Endothelial cell of umbilical vein (primary cell): Measurements from ENCODE around the gene NR6A1. TPM values are rescaled to one million over a fixed set of nuclear protein-coding genes. Genes with fewer than 3 reads are reported as not detected.

Experiments
- BruUV-seq: library from RNA; stranded (reverse); fragments of 400-500 nt; replicated peaks from 2 replicates; lab custom pipeline; 2021; lab: Mats Ljungman, UMichigan
- CTCF ChIA-PET: fragments of 300-600, 350-600 bp; sonication (Branson Sonifier 250); formaldehyde crosslinking; loops from one replicate; lab custom pipeline; 2021; ENCODE audit warnings: antibody characterized with exemption, inconsistent platforms; lab: Charles Lee
- POLR2A ChIA-PET: fragments of 300-600, 350-600 bp; sonication (Branson Sonifier 250); formaldehyde crosslinking; loops from one replicate; lab custom pipeline; 2021; ENCODE audit warnings: antibody characterized with exemption, inconsistent platforms; lab: Charles Lee
- DNase-seq: peaks from one replicate; pipeline ENCODE4 v3.0.0-alpha.2; 2011; ENCODE audit warnings: low read depth, low spot score
- FAIRE-seq: peaks from 2 replicates; lab custom pipeline; 2011; peaks lifted over from hg19 to GRCh38; lab: Jason Lieb, UNC
- H2AFZ ChIP-seq: 2 replicates; pipeline ENCODE4 v1.6.0; 2012; ENCODE audit warnings: low read depth, low read length, control low read depth, inconsistent platforms
- H3K27ac ChIP-seq: 2 replicates; pipeline ENCODE4 v1.5.1; 2011; ENCODE audit warnings: low read depth, mild to moderate bottlenecking, control low read depth, low read length, moderate library complexity; ENCODE audit not compliant: insufficient read depth
- H3K27me3 ChIP-seq, 2 experiments: 2 replicates each; pipeline versions ENCODE4 v1.6.0 to v1.6.1; 2011; ENCODE audit warnings: low read length in 2 of 2, mixed read lengths in 1 of 2; ENCODE audit not compliant: control insufficient read depth in 2 of 2, insufficient read depth in 2 of 2
- H3K36me3 ChIP-seq, 2 experiments: 2 replicates in 1 of 2; 3 replicates in 1 of 2; pipeline ENCODE4 v1.5.1; 2011; ENCODE audit warnings: low read length in 2 of 2, mild to moderate bottlenecking in 1 of 2, moderate library complexity in 1 of 2; ENCODE audit not compliant: control insufficient read depth in 2 of 2, insufficient read depth in 2 of 2; ENCODE audit errors: extremely low read depth in 1 of 2
- H3K4me1 ChIP-seq: 3 replicates; pipeline ENCODE4 v1.5.1; 2011; ENCODE audit warnings: mild to moderate bottlenecking, low read length; ENCODE audit not compliant: control insufficient read depth, insufficient read depth; ENCODE audit errors: extremely low read depth
- H3K4me2 ChIP-seq: 2 replicates; pipeline ENCODE4 v1.6.1; 2011; ENCODE audit warnings: low read length, control low read depth, mixed read lengths; ENCODE audit not compliant: insufficient read depth
- H3K4me3 ChIP-seq, 3 experiments: fragments of 200-600 bp in 1 of 3; sonication (generic), shearing (Covaris generic) in 1 of 3; replicated peaks in 1 of 3; 2 replicates each; pipeline ENCODE4 v1.5.1; 2011 to 2016; ENCODE audit warnings: control low read depth in 3 of 3, low read length in 3 of 3, mild to moderate bottlenecking in 2 of 3, inconsistent platforms in 1 of 3, low read depth in 1 of 3, moderate library complexity in 1 of 3; ENCODE audit not compliant: insufficient read depth in 1 of 3
- H3K79me2 ChIP-seq: 2 replicates; pipeline ENCODE4 v1.6.0; 2012; ENCODE audit warnings: low read length, inconsistent platforms; ENCODE audit not compliant: control insufficient read depth, insufficient read depth
- H3K9ac ChIP-seq: replicated peaks from 2 replicates; pipeline ENCODE3; 2011; ENCODE audit warnings: low read length, control low read depth; ENCODE audit not compliant: insufficient read depth; ENCODE audit errors: extremely low read depth
- H3K9me1 ChIP-seq: replicated peaks from 3 replicates; pipeline ENCODE4 v1.6.0; 2011; ENCODE audit warnings: mild to moderate bottlenecking, low read length; ENCODE audit not compliant: control insufficient read depth, insufficient read depth; ENCODE audit errors: extremely low read depth
- H3K9me3 ChIP-seq: replicated peaks from 2 replicates; pipeline ENCODE4 v1.5.1; 2012; ENCODE audit warnings: low read length, inconsistent platforms; ENCODE audit not compliant: control insufficient read depth, insufficient read depth
- H4K20me1 ChIP-seq: replicated peaks from 2 replicates; pipeline ENCODE3; 2011; ENCODE audit warnings: mild to moderate bottlenecking, low read length; ENCODE audit not compliant: control insufficient read depth, insufficient read depth; ENCODE audit errors: extremely low read depth
- EZH2 ChIP-seq: IDR thresholded peaks from 2 replicates; pipeline ENCODE4 v1.6.1; 2012; ENCODE audit warnings: borderline replicate concordance, low read depth, mild to moderate bottlenecking, moderate library complexity, low read length, inconsistent platforms; ENCODE audit not compliant: severe bottlenecking
- FOS ChIP-seq: IDR thresholded peaks from 2 replicates; pipeline ENCODE4 v1.6.1; 2011; ENCODE audit warnings: mild to moderate bottlenecking, low read length, moderate library complexity, borderline replicate concordance; ENCODE audit not compliant: insufficient read depth
- GATA2 ChIP-seq: IDR thresholded peaks from 2 replicates; pipeline ENCODE4 v1.7.0; 2011; ENCODE audit warnings: low read depth, mild to moderate bottlenecking, moderate library complexity, mixed read lengths, low read length; ENCODE audit not compliant: insufficient read length, insufficient read depth
- JUN ChIP-seq: IDR thresholded peaks from 2 replicates; pipeline ENCODE4 v1.6.1; 2011; ENCODE audit warnings: borderline replicate concordance, low read depth; ENCODE audit not compliant: insufficient read length, insufficient read depth
- MAX ChIP-seq: IDR thresholded peaks from 2 replicates; pipeline ENCODE4 v1.6.1; 2011; ENCODE audit not compliant: insufficient read depth, insufficient read length
- POLR2AphosphoS5 ChIP-seq: IDR thresholded peaks from 2 replicates; pipeline ENCODE4 v1.6.1; 2012; ENCODE audit warnings: low read depth, mild to moderate bottlenecking, control low read depth, low read length, moderate library complexity; ENCODE audit not compliant: insufficient read depth
- dilution Hi-C: fragments of 300-500 bp; cut with MboI; formaldehyde crosslinking; loops from one replicate; pipeline ENCODE4 v1.15.0; 2019; ENCODE audit warnings: low sequenced_read_pairs; ENCODE audit not compliant: extremely low pct_ligation_motif_present
- intact Hi-C: fragments of 100-400 bp; cut with micrococcal nuclease; formaldehyde crosslinking; loops from one replicate; pipeline ENCODE4 v1.10.0; 2022
- polyA plus RNA-seq, 4 experiments: library from polyadenylated mRNA; depleted of rRNA in 3 of 4; stranded (reverse) in 3 of 4; unstranded in 1 of 4; fragments of >200 nt; gene quantifications; 2 replicates each; pipeline versions ENCODE4 v1.2.1 to v1.2.3, GENCODE V29; 2011 to 2012; ENCODE audit warnings: missing spikeins in 1 of 4
- total RNA-seq: library from RNA; stranded (reverse); gene quantifications from 2 replicates; pipeline ENCODE4 v1.2.3, GENCODE V29; 2021
- TF ChIP-seq, protein P1 (sequence below), 2 donors: IDR thresholded peaks; 1 replicate in 1 of 2; 2 replicates in 1 of 2; pipeline ENCODE4 v1.5.1; 2011; ENCODE audit warnings: low read length in 2 of 2, mild to moderate bottlenecking in 2 of 2, moderate library complexity in 2 of 2, control low read depth in 1 of 2, inconsistent platforms in 1 of 2, low read depth in 1 of 2; ENCODE audit not compliant: insufficient read depth in 1 of 2; ENCODE audit errors: extremely low read depth in 1 of 2

The NR6A1 gene
- total and polyA plus RNA-seq, 2 donors (not counting 3 experiments of a cell fraction or from before 2014, with no cell fraction given), result 0.17 to 1.2 TPM

GRCh38 chr9:124768750-124769548 lies 2.2 kb downstream of the NR6A1 start:
- no peak overlapping the region for H3K4me2 ChIP-seq
- peaks cover 2% of the 10 kb centered on the region for H4K20me1 ChIP-seq
- ChIA-PET CTCF (interaction anchor here (0.7 to 2.0 kb wide), 5 partner anchors 82 to 232 kb away, joined by 3 to 8 read pairs (median 4); partner anchors contain the start of gene WDR38), POLR2A (no interaction called here)
- H3K79me2 ChIP-seq, result no peaks in the 10 kb centered on the region
- H3K9me3 ChIP-seq, result no peaks in the 10 kb centered on the region
- no TSS peak for BruUV-seq
- no peaks in the 10 kb centered on the region for H3K9me1 ChIP-seq
- H3K9ac ChIP-seq, result no peak overlapping the region
- FAIRE-seq (no peak), DNase-seq (peak; percentile 69)
- intact Hi-C loops (loop anchor here (1.0 to 5.0 kb wide), 2 partner anchors 152 to 217 kb away; no protein-coding TSS in a partner anchor), dilution Hi-C loops (no loop called here)
- peaks cover 10% of the 10 kb centered on the region for H3K4me1 ChIP-seq
- H3K36me3 ChIP-seq, result no peaks in the 10 kb centered on the region
- TF ChIP-seq FOS (no peak), POLR2AphosphoS5 (no peak), GATA2 (no peak), JUN (no peak), EZH2 (no peak), MAX (no peak)
- TF ChIP-seq, protein P1, sequence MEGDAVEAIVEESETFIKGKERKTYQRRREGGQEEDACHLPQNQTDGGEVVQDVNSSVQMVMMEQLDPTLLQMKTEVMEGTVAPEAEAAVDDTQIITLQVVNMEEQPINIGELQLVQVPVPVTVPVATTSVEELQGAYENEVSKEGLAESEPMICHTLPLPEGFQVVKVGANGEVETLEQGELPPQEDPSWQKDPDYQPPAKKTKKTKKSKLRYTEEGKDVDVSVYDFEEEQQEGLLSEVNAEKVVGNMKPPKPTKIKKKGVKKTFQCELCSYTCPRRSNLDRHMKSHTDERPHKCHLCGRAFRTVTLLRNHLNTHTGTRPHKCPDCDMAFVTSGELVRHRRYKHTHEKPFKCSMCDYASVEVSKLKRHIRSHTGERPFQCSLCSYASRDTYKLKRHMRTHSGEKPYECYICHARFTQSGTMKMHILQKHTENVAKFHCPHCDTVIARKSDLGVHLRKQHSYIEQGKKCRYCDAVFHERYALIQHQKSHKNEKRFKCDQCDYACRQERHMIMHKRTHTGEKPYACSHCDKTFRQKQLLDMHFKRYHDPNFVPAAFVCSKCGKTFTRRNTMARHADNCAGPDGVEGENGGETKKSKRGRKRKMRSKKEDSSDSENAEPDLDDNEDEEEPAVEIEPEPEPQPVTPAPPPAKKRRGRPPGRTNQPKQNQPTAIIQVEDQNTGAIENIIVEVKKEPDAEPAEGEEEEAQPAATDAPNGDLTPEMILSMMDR (IDR thresholded peaks at IDR 0.05; ENCODE audit: extremely low read depth in 1 of 2, insufficient read depth in 1 of 2, low read depth in 1 of 2, low read length in 2 of 2), result no peak
- peaks cover 41 to 61% of the 10 kb centered on the region in 2 experiments for H3K27me3 ChIP-seq
- H3K27ac ChIP-seq, result no peak overlapping the region
- H2AFZ ChIP-seq, result no peak overlapping the region
- H3K4me3 ChIP-seq, result no peak overlapping the region
